Measurements from ENCODE around the gene FAM171A1.

DNA sequence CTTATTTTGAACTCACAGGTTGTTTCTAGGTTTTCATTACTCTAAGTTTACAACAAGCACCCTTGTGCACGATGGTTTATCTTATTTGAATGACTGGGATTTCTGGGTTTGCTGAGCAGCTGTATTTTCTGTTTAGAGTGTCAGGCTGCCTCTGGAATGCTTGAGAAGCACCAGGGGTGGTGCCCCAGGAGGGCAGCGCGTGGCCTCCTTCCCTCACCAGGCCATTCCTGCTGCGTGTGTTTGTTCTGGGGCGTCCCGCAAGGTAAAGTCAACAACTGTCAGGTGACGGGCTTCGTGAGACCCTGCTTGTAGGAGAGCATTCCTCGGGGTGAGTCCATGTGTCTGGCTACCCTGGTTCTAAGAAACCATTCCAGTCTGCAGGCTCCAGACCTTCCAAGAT, 54.9 kb downstream of the FAM171A1 start:
- TF ChIP-seq POLR2A (IDR thresholded peaks at IDR 0.05) (no peak), CTCF (IDR thresholded peaks at IDR 0.05) (no peak)
